GM15510 (cell line): ENCODE results near the gene FKBP2.

ENCODE experiments used
- POLR2A ChIP-seq: IDR thresholded peaks from 3 replicates; pipeline ENCODE4 v1.6.1; 2011; ENCODE audit warnings: borderline replicate concordance; ENCODE audit not compliant: insufficient read length; ENCODE audit errors: extremely low read depth

FKBP2 gene

DNA sequence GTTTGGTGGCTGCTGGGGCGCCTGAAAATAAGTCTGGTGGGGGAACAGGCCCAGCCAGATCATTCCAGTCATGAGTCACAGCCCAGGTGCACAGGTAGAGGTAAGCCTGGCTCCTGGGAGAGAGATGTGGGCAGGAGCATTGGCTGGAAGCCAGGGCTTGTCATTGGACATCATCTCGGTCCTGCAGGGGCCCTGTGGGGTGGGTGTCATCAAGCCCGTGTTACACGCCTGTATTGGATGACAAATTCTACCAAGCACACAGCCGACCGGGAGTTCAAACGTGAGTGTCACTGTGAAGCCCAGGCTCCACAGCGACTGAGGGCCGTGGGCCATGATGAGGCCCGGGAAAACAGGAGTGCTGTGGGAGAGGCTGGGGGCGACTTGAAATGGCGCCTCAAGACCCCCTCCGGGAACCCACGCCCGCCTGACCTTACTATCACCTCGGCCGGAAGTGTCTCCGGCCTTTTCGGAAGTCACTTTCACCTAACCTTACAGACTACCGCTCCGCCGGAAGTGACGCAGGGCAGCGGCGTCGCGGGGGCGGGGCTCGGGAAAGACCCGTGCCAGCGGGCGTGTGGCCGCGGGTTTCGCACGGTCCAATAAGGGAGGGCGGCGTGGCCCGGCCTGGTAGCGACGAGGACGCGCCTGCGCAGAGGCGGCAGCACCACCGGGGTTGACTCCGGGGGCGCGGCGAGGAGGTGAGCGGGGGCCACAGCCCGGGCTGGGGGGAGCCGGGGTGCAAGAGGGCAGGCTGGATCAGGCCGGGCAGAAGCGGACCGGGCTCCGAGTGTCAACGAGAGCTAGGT, at the start of gene FKBP2:
Gene FKBP2, plus strand, starts transcription at position 661 of the 806 bp plus-strand sequence. CDS start 1,293 bp downstream, outside the sequence.
- peak; percentile 92 for TF ChIP-seq POLR2A

DNA sequence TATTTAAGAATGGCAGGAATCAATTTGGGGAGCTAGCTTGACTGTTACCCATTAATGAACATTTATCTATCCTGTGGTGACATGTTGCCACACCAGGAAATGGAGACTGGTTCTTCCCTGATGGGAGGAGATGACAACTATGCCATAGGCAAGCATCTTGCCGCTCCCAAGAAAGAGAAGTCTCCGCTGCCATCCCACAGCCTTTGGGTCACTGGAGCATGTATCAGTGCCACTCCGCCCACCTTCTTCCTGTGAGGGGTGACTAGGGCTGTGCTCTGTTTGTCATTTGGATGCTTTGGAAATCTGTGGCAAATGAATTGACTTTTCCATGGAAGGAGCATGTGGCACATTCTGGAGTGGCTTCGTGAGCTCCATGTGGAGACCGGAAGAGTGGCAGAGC, 48.5 kb upstream of the FKBP2 start:
- TF ChIP-seq POLR2A, result no peak

DNA sequence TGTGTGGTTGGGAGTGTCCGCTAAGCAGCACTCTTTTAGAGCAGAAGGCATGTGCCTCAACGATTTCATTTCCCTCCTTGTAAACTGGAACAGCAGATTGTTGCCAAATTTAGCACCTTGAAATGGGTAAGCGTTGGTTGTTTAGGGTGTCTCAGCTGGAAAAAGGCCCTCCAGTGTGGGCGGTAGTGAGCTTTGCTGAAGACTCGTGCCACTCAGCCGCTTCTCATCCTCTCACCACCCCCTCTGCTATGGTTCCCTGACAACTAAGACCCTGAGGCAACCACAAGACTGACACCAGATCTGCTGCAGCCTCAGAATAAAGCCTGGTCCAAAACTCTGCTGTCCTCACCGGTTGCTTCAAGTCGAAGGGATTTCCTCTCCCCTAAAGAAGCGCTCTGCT, 44.3 kb upstream of the FKBP2 start:
- no peak for TF ChIP-seq POLR2A

DNA sequence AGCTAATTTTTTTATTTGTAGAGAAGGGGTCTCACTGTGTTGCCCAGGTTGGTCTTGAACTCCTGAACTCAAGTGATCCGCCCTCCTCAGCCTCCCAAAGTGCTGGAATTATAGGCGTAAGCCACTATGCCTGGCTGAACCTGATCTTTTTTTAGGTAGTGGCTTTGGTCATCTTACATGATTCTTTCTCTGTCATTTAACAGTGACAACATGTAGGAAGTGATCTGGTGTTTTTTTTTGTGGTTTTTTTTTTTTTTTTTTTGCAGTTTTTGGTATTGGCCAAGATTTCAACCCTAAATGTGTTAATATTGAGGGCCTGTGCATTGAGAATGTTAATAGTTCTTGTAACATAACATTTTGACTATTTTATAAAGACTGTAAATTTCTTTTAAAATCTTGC, 42.4 kb upstream of the FKBP2 start:
- no peak for TF ChIP-seq POLR2A

DNA sequence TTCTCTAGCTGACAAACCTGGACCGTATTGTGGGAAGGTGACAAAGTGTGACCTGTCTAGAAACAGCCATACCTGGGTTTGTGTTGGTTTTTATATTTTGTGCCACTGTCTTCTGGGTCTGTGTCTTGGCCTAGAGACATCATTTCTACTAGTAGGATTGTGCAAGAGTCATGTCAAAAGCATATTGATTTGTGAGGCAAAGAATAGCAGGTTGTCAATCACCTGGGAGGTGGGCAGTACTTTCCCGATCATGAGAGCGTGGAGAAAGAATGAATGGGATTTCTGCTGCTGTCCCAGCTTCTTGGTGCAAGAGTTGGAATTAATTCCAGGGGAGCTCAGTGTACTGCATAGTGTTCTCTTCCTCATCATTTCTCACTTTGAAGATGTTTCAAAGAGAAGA, 39.4 kb upstream of the FKBP2 start:
- no peak for TF ChIP-seq POLR2A

DNA sequence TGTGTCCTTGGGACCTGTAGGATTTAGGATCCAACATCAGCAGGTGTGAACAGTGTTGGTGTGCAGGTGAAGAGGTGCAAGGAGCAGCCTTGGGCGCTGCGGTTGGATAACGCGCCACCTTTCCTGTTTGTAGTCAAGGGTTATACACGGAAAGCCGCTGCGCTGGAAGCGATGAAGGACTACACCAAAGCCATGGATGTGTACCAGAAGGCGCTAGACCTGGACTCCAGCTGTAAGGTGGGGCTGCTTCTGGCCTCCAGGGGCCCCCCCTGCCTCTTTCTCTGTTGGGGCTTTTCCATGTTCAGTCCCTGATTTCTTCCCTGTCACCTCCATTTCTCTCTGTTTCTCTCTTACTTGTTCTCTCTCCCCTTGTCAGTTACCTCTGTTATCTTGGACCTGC, 37.9 kb upstream of the FKBP2 start:
- TF ChIP-seq POLR2A, result no peak

DNA sequence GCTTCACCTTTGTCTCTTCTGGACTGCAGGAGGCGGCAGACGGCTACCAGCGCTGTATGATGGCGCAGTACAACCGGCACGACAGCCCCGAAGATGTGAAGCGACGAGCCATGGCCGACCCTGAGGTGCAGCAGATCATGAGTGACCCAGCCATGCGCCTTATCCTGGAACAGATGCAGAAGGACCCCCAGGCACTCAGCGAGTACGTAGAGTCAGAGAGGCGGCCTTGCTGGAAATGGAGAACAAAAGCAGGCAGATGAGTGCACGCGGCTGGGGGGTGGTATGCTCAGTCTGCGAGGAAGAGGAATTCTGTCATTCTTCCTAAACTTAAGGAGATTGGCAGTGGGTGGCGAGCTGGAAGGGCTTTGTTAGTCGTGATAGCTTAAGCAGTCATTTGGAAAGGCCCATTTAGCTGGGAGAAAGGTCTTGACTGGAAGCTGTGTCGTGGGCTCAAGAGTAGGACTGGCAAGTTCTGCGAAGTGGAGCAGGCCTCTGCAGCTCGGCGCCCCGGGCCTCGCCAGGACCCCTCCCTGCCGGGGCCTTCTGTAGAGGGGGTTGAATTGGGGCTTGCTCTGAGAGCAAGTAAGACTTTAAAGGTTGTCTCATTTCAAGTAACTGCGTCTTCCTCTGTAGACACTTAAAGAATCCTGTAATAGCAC, 37.3 kb upstream of the FKBP2 start:
- no peak for TF ChIP-seq POLR2A

DNA sequence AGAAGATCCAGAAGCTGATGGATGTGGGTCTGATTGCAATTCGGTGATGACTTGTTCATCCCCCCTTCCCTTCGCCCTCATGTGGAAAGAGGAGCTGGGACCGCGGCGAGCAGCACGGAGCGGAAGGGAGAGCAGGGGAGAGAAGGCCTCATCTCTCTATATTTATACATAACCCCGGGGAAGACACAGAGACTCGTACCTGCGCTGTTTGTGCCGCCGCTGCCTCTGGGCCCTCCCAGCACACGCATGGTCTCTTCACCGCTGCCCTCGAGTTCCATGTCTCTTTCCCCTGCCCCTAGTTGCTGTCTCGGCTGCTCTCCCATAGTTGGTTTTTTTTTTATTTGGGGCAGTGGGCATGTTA, 36.8 kb upstream of the FKBP2 start:
- TF ChIP-seq POLR2A, result no peak

DNA sequence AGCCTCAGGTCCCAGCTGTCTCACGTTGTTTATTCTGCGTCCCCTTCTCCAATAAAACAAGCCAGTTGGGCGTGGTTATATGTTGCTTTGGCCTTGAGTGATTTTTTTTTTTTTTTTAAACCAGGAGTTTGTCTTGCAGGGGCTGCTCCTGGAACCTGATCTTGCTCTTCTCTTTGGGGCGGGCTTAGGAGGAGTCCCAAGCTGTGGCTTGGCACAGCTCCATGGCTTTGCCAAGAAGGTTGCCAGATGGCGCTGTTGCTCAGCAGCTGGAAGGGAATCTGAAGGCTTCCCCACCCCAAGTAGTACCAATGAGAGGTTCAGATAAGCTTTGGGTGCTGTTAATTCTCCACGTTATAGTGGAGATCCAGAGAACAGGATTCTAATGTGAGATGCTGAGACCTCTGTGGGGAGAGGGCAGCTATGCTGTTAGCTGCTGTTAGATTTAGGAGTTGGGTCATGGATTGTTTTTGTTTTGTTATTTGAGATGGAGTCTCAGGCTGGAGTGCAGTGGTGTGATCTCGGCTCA, 36.4 kb upstream of the FKBP2 start:
- TF ChIP-seq POLR2A, result no peak

DNA sequence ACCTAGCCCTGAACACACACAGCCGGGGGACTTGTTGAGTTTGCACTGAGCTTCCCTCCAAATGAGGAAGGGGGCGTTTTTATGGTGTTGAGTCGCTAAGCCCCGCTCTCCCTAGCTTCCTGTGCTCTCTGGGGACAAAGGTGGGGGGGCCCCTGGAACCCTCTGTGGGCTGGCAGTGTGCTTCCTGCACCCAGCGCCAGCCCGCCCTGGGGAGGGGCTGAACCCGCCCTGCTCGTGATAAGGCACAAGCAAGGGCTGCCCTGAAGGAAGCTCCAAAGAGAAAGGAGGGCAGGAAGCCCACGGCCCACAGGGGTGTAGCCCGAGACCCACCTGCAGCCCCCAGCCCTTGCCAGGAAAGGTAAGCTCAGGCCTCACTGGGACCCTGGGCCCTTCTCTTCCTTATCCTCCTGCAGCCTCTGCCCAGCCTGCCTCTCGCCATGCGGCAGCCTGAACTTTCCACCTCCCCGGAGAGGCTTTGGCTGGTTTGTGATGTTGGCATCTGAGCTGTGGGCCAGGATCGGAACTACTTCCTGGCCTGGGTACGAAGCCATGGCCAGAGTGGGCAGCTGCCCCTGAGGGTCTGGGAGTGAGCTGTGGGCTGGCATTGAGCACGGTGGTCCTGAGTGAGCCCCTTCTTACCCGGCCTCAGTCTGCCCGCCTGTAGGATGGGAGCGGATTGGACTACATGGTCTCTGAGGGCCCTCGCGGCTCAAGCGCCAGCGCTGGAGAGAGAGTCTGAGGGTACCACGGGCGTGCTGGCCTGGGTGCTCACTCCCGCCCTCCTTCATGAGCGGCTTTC, 34.2 kb upstream of the FKBP2 start, which contains the start of gene FERMT3:
Gene FERMT3, plus strand, starts transcription at position 265 of the 799 bp plus-strand sequence. CDS start 644 bp downstream, outside the sequence.
- peak; percentile 68 for TF ChIP-seq POLR2A

DNA sequence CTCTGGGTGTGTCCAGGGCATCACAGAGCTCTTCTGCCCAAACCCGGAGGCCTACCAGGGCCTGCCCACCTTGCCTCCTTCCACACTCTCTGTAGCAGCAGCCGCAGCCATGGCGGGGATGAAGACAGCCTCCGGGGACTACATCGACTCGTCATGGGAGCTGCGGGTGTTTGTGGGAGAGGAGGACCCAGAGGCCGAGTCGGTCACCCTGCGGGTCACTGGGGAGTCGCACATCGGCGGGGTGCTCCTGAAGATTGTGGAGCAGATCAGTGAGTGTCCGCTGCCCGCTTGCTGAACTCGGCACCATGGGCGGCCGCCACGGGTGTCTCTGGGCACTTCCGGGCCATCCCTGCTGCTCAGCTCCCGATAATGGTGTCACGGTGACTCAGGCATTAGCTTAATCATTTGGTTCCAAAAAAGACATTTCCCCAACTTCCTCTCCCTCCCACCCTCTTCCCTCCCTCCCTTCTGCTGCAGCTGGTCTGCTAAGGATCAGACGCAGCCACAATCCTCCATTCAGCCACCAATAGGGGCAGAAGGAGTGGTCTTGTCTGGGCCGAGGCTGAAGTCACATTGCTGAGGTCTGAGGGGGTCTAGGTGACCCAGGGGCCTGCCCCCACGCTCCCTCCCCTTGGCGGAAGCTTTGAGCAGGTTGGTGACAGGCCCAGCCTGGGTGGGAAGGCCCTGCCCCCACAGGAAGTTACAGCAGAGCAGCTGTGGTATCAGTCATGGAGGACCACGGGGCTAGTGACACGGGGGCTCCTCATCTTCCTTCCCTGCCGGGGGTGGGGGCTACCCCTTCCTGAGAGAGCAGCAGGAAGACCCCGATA, 33.4 kb upstream of the FKBP2 start:
- peak; percentile 54 for TF ChIP-seq POLR2A

DNA sequence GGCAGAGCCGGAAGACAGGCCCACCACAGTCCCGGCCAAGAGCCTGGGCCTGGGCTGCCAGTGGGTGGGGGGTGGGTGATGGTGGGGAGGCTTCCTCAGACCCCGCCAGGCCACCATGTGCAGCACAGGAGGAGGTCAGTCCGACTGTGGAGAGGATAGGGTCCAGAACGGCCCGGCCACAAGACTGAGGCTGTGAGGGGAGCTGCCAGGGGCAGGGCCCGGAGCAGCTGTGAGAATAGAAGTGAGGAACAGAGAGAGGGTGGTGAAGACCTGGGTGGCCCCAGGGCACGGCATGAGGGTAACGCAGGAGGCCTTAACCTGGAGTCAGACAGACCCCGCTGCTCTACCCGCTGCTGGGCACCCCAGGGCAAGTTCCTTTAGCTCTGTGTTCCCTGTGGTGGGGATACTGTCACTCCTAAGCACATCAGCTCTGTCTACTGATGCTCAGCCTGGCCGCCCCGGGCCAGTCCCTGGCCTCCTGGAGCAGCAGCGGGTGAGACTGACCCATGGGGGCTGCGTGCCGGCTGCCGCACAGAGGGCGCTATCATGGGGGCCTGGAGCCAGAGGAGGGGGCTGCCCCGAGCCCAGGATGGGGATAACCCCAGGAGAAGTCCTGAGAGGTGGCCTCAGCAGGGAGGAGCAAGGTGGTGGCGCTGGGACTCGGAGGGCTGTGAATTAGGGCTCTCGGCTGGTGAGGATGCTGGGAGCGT, 32.7 kb upstream of the FKBP2 start:
- TF ChIP-seq POLR2A, result no peak

DNA sequence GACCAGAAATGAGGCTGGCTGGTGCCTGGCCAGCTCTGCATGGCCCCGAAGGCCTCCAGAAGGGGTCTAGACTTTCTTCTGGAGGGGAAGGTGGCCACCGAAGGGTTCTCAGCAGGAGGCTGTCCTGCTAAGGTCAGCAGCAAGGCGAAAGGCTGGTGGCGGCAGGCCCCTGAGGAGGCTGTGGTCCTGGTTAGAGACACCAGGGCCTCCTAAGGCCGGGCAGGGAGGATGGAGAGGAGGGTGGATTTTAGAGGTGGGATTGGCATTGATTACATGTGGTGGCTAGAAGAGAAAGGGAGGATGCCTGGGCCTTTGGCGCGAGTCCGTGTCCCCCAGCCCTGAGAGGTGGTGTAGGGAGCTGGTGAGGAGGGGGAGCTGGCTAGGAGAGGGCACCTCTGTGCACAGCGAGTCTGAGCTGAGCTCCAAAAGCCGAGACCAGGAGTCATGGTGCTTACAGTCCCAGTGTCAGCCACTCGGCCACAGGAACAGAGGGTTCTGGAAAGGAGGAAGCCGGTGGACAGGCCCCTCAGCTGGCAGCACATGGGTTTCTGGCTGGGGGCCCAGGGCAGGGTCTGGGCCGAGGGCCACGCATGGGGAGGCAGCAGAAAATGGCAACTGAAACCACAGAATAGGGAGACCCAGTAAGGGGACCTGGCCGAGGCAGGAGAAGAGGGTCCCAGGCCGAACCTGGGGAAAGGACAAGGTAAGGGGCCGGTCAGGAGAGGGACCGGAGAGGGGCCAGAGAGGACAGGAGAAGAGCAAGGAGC, 31.9 kb upstream of the FKBP2 start:
- TF ChIP-seq POLR2A, result no peak

DNA sequence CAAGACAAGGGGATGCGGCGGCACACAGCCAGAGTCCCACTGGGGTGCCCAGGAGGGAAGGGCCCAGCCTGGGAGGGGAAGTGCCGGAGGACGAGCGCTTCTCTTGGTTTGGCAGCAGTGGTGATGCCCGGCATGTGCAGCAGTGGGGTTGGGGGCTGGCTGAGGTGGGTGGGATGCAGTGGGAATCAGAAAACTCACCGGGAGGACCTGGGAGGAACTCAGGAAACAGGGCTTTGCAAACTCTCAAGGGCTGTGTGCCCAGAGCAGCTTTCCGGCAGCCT, 31.4 kb upstream of the FKBP2 start:
- TF ChIP-seq POLR2A, result no peak
